ACHN (cell line): ENCODE data around the gene ADORA1.

Source experiments
- DNase-seq: peaks from one replicate; pipeline ENCODE4 v3.0.0-alpha.2; 2015
- in situ Hi-C: cut with HindIII; loops from 2 replicates; pipeline ENCODE4 v1.10.0; 2017; ENCODE audit warnings: low sequenced_read_pairs, low pct_ligation_motif_present, low pct_unique_long_range_greater_than_20kb

Gene ADORA1

GRCh38 chr1:203131548-203132200 is 4.1 kb downstream of the ADORA1 start:
- DNase-seq, result no peak
- in situ Hi-C loops, result no loop called here

DNA sequence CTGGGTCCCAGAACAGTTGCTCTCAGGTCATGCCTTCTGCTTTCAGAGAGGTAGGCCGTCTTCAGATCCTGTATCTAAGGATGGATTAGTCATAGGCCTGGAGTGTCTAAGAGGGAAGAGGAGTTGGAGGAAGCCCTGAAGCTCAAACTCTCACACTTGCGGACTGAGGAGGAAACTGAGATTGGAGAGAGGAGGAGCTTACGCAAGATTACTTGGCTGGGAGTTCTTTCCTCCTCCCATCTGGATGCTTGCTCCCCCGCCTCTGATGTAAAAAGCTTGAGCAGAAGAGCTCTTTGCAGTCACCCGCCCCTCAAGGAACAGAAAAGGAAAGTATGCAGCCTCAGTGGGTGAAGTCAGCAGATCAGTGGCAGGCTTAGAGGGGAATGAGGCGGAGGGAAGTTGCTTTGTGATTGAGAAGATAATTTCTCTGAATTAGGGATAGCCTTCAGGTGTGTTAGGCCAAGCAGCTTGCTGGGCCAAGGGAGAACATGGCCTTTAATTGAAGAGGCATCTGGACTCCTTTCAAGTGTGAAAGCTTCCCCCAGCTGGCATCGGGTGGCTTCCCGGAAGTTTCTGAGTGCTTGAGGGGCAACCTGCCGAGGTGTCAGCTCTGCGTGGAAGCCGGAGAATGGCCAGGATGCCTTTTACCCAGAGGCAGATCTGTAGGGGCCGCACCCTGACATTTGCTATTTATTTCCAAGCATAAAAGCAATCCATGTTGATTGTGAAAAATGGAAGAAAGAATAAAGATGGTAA is 6.6 kb downstream of the ADORA1 start:
- peak; percentile 50 for DNase-seq
- in situ Hi-C loops, result no loop called here

DNA sequence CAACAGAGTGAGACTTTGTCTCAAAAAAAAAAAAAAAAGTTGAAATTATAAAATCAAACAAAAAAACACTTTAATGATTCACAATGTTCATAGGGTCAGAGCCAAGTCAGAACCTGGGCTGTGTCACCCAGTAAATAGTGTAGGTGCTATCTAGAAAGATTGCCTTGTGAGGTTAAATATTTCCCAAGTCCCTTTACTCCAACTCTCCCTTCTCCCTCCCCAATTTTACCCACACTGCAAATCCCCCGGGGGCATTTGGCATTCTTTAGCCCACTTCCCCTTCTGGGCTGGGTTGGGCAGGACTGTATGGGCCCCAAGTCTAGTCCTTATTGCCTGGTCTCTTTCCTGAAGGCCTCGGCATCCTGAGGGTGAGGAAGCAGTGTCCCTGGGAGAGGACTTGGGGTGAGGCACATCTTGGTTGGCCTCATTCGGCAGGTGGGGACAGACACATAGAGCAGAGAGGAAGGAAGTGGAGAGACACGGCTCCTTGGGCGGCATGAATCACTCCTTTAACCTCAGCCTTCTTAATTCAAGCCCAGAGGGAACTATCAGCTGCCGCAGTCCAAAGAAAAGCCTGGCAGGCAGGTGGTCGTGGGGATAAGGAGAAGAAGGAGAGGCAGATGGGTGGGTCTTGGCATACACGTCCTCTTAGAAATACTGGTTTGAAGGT is 8.2 kb downstream of the ADORA1 start:
- peak; percentile 62 for DNase-seq
- in situ Hi-C loops, result no loop called here

DNA sequence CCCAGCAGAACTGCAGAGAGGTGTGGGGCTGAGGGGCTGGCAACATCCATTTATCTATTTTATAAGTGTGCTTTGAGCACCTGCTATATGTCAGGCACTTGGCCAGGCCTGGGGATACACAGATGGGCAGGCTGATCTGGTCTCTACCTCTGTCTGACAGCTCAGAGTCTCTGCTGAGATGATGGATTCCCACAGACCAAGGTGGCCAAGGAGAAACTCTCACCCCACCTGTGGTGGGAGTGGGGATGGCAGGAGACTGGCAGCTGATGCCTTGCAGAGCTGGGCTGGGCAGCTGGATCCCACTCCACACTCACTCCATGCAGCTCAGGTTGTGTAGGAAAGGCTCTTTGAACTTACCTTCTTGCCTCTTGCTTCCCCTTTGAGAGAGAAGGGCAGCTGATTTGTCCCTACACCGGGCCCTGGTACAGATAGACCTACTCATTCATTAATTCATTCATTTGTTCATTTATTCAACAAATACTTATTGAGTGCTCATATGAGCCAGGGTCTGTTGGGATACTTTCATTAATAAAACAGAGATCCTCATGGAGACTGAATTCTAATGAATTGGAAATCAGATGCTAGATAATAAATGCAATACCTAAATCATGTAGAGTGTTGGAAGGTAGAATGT is 9.0 kb downstream of the ADORA1 start:
- in situ Hi-C loops, result no loop called here
- peak; percentile 38 for DNase-seq

GRCh38 chr1:203137324-203137723 is 9.8 kb downstream of the ADORA1 start:
- in situ Hi-C loops, result no loop called here

DNA sequence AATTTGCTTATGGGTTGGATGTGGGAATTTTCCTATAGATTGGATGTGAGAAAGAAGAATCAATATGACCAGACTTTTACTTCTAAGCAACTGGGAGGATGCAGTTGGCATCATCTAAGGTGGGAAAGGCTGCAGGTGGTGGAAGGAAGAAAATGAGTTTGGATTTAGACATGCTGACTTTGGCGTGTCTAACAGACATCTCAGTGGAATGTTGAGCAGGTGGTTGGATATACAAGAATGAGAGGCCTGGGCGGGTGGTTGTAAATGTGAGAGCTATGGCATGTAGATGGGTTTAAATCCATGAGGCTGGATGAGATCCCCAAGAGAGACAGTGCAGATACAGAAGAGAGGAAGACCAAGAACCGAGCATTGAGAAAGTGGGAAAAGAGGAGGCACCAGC is 10.5 kb downstream of the ADORA1 start:
- in situ Hi-C loops, result no loop called here
- no peak for DNase-seq

More at GRCh38 chr1:203137324-203137723, 9.8 kb downstream of the ADORA1 start:
- no peak for DNase-seq

- in situ Hi-C loops, result no loop called here
Measured at GRCh38 chr1:203139976-203140475, 12.5 kb downstream of the ADORA1 start.

GRCh38 chr1:203140743-203141520 is 13.4 kb downstream of the ADORA1 start:
- no peak for DNase-seq
- in situ Hi-C loops, result no loop called here

More at GRCh38 chr1:203139976-203140475, 12.5 kb downstream of the ADORA1 start:
- DNase-seq, result no peak

DNA sequence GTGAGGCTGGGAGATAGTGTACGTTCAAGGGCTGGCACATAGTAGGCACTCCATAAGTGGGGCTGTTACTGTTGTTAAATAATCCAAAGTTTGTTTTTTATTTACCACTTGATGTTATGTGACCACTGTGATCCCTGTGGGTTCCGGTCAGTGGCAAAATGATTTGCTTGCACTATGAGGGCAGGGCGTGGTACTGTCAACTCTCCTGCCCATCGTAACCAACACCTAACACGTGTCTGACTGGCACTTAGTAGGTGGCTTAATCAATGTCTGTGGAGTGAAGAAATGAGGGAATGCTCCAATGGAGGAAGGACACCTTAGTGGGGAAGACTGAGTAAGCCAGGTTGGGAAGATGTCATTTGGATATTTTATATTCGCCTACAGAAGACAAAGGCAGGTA is 14.6 kb downstream of the ADORA1 start:
- in situ Hi-C loops, result no loop called here

DNA sequence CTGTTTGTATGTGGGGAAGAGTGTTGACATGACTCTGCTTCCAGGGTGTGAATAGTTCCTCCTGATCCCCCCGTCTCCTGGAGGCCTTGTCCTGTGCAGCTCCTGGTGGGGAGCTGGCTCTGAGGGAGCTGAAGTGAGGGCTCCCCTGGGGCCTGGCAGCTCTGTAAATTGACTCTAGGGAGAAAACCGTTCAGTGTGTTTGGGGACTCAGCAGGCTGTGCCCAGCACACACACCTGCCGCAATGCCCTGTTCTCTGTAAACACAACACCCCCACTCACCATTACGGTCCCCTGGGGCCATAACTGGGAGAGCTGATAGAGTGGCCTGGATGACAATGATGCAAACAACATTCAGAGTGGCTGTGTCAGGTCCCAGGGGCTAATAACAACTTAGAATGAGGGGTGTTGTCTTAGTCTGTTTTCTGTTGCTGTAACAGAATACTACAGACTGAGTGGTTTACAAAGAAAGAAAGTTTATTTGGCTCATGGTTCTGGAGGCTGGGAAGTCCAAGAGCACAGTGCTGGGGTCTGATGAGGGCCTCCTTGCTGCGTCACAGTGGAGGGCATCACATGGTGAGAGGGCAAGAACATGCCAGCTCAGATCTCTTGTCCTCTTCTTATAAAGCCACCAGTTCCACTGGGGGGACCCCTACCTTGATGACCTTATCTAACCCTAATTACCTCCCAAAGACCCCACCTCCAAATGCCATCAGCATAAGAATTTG is 15.3 kb downstream of the ADORA1 start:
- no peak for DNase-seq
- in situ Hi-C loops, result no loop called here

More for the DNA sequence above, 14.6 kb downstream of the ADORA1 start:
- DNase-seq, result no peak

- no peak for DNase-seq
- in situ Hi-C loops, result no loop called here
Measured at GRCh38 chr1:203143641-203144040, 16.1 kb downstream of the ADORA1 start.

GRCh38 chr1:203144661-203145060 is 17.1 kb downstream of the ADORA1 start:
- DNase-seq, result peak; percentile 51
- in situ Hi-C loops, result no loop called here

DNA sequence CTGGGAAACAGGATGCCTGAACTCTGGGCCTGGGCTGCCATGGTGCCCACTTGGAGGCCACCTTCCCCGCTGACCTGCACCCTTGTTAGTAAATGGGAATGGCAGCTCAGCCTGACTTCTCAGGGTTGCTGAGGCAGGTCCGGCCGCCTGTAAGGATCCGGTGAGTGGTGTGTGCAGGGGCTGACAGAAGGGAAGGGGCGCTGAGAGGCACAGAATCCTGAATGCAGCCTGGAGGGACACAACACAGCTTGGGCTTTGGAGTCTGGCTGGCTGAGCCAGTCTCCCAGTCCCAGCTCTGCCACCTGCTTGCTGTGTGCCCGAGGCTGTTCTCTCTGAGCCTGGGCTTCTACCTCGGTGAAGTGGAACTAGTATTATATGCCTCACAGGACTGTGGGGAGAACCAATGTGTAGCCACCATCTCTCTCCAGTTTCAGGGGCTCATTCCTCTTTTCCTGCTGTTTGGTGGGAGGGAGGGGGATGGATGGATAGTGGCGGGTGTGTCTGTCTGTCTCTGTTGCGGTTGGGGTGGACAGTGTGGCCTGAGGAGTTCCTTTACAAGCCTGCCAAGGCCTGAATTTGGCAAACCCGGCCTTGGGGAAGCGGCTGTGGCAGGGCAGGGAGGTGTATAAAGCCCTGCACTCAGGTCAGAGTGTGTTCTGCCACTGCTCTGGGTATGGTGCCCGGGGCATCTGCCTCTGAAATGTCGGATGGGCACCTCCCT is 18.0 kb downstream of the ADORA1 start:
- in situ Hi-C loops, result no loop called here
- DNase-seq, result no peak

DNA sequence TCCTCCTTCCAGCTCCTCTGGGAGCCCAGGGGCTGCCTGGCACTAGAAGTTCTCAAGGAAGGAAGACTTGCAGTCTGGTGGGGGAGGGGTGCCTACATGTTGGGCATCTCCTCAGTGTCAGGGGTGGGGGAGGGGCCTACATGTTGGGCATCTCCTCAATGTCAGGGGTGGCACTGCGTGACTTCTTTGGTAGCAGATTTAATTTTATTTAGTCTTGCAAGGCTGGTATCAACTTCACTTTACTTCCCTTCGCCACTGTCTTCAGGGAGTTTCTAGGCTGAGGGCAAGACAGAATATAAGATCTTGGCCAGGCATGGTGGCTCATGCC is 18.5 kb downstream of the ADORA1 start:
- in situ Hi-C loops, result no loop called here
- DNase-seq, result no peak

DNA sequence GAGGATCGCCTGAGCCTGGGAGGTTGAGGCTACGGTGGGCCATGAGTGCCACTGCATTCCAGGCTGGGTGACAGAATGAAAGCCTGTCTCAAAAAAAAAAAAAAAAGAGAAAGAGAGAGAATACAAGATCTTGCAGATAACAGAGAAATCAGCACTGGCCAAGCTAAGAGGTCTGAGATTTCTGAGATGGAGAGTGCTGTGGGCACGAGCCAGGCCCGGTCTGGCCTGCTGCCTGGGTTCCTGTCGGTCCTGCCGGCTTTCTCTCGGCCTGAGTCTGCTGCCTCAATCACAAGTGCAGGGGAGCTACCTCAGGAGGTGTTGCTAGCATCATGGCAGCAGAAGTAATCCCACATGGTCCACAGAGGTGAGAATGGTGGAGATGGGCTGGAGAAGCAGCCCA is 19.0 kb downstream of the ADORA1 start:
- in situ Hi-C loops, result no loop called here
- DNase-seq, result no peak

DNA sequence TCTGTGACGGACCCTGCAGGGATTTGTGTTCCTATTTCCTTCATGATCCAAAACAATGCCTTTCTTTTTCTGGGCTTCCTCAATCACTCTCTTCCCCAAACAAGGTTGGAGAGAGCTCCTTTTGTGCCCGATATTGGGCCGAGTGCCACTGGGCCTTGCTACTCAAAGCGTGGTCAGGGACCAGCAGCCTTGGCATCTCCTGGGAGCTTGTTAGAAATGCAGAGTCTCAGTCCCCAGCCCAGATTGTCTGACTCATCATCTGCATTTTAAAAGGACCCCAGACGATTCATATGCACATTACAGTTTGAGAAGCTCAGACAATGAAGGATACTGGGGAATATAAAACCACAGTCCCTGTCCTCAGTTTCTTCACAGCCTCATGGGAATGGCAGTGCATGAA is 19.9 kb downstream of the ADORA1 start:
- in situ Hi-C loops, result no loop called here
- no peak for DNase-seq

GRCh38 chr1:203148127-203148526 is 20.6 kb downstream of the ADORA1 start:
- DNase-seq, result peak; percentile 26
- in situ Hi-C loops, result no loop called here
